Measurements from ENCODE around the gene RBPJ. TPM values are rescaled to one million over a fixed set of nuclear protein-coding genes. Genes with fewer than 3 reads are reported as not detected.
A peak's percentile ranks its signal among the peaks of the same experiment; 100 is the strongest.
"Not testable (repeated sequence)": the region's sequence is repeated elsewhere in the genome, so short reads cannot be mapped to it uniquely, and the experiment has no call there.

Gene RBPJ
- polyA plus RNA-seq, 1 donor from 2014 or later: 89.8 TPM

DNA sequence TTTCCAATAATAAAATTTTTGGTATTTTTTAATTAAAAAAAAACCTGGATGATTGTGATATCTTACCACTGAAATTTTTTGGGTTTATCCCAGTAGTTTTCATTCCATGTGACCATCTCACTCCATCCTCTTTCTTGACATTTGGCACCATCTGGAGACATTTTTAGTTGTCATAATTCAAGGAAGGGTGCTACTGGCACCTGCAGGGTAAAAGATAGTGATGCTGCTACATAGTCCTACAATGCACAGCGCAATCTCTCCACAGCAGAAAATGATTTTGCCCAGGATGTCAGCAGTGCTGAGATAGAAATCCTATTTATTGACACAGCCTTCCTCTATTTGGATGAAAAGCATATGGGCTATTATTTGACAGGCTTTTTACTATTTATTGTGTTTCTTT, 79.3 kb downstream of the RBPJ start:
- Histone ChIP-seq H3K4me2 (ENCODE audit: low read length) (no peak overlapping the region), H3K79me2 (replicated peaks; ENCODE audit: insufficient read depth, low read length) (peaks cover 7% of the 10 kb centered on the region), H3K36me3 (ENCODE audit: insufficient read depth, low read length) (no peaks in the 10 kb centered on the region)

GRCh38 chr4:26402017-26402416, 81.2 kb downstream of the RBPJ start:
- not testable (repeated sequence) for H3K27me3 ChIP-seq (ENCODE audit: insufficient read depth, low read depth, low read length); H3K4me2 ChIP-seq (ENCODE audit: low read length); H3K79me2 ChIP-seq (replicated peaks; ENCODE audit: insufficient read depth, low read length); H3K9me2 ChIP-seq (ENCODE audit: insufficient read depth, low read length); H4K20me1 ChIP-seq (ENCODE audit: insufficient read depth); H3F3A ChIP-seq (ENCODE audit: insufficient read depth, low read length, poor library complexity, severe bottlenecking); H3K27ac ChIP-seq (ENCODE audit: low read length); H2AFZ ChIP-seq (ENCODE audit: low read depth, low read length); H3K9me3 ChIP-seq (ENCODE audit: low read length); H3K36me3 ChIP-seq (ENCODE audit: insufficient read depth, low read length); H3K4me3 ChIP-seq (ENCODE audit: low read length); H3K9ac ChIP-seq (ENCODE audit: low read length)

More for the DNA sequence above, 79.3 kb downstream of the RBPJ start:
- H3K9ac ChIP-seq (ENCODE audit: low read length): peak overlapping the region; percentile 2
- H3F3A ChIP-seq (ENCODE audit: insufficient read depth, low read length, poor library complexity, severe bottlenecking): no peaks in the 10 kb centered on the region
- no peak overlapping the region for H2AFZ ChIP-seq (ENCODE audit: low read depth, low read length)
- no peaks in the 10 kb centered on the region for H4K20me1 ChIP-seq (ENCODE audit: insufficient read depth)
- TF ChIP-seq SMC3 (conservative IDR thresholded peaks at IDR 0.05; ENCODE audit: poor library complexity): peak; percentile 64
- peak; percentile 64 for TF ChIP-seq RAD21 (conservative IDR thresholded peaks at IDR 0.05)
- TF ChIP-seq EZH2 (IDR thresholded peaks at IDR 0.05; ENCODE audit: borderline replicate concordance, insufficient read depth, low read length, poor library complexity, severe bottlenecking): no peak
- TF ChIP-seq, protein P1, sequence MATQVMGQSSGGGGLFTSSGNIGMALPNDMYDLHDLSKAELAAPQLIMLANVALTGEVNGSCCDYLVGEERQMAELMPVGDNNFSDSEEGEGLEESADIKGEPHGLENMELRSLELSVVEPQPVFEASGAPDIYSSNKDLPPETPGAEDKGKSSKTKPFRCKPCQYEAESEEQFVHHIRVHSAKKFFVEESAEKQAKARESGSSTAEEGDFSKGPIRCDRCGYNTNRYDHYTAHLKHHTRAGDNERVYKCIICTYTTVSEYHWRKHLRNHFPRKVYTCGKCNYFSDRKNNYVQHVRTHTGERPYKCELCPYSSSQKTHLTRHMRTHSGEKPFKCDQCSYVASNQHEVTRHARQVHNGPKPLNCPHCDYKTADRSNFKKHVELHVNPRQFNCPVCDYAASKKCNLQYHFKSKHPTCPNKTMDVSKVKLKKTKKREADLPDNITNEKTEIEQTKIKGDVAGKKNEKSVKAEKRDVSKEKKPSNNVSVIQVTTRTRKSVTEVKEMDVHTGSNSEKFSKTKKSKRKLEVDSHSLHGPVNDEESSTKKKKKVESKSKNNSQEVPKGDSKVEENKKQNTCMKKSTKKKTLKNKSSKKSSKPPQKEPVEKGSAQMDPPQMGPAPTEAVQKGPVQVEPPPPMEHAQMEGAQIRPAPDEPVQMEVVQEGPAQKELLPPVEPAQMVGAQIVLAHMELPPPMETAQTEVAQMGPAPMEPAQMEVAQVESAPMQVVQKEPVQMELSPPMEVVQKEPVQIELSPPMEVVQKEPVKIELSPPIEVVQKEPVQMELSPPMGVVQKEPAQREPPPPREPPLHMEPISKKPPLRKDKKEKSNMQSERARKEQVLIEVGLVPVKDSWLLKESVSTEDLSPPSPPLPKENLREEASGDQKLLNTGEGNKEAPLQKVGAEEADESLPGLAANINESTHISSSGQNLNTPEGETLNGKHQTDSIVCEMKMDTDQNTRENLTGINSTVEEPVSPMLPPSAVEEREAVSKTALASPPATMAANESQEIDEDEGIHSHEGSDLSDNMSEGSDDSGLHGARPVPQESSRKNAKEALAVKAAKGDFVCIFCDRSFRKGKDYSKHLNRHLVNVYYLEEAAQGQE (IDR thresholded peaks at IDR 0.05; ENCODE audit: borderline replicate concordance): no peak
- no peak for TF ChIP-seq MXI1 (conservative IDR thresholded peaks at IDR 0.05; ENCODE audit: poor library complexity, severe bottlenecking)
- TF ChIP-seq TAF1 (IDR thresholded peaks at IDR 0.05; ENCODE audit: low read depth): no peak
- no peak for TF ChIP-seq EP300 (conservative IDR thresholded peaks at IDR 0.05; ENCODE audit: poor library complexity, severe bottlenecking)
- peak; percentile 57 for TF ChIP-seq CTCF (IDR thresholded peaks at IDR 0.05; ENCODE audit: poor library complexity, severe bottlenecking)
- no peak for TF ChIP-seq POLR2AphosphoS5 (IDR thresholded peaks at IDR 0.05)
- H3K9me3 ChIP-seq (ENCODE audit: low read length): no peaks in the 10 kb centered on the region
- H3K4me3 ChIP-seq (ENCODE audit: low read length): no peak overlapping the region
- no peak overlapping the region for H3K27ac ChIP-seq (ENCODE audit: low read length)
- H3K9me2 ChIP-seq (ENCODE audit: insufficient read depth, low read length): no peaks in the 10 kb centered on the region
- H3K27me3 ChIP-seq (ENCODE audit: insufficient read depth, low read depth, low read length): no peaks in the 10 kb centered on the region

DNA sequence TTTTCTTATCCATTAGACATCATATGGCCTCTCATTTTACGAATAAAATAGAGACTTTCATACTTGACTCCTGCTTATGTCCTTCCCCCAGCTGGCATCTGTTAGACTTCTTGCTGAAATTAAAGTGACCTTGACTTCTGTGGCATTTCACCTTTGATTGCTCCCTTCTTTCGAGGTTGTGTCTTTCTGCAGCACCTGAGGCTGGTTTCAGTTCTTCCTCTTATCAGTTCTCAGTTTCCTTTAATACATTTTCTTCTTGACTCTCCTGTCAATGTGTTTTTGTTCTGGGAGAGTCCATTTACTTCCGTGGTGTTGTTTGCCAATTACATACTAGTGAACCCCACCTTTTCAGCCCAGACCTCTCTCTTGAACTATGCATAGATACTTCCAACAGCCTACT, 81.6 kb downstream of the RBPJ start:
- no peak overlapping the region for H3K27ac ChIP-seq (ENCODE audit: low read length)

More for the DNA sequence above, 81.6 kb downstream of the RBPJ start:
- peaks cover 8% of the 10 kb centered on the region for H3K79me2 ChIP-seq (replicated peaks; ENCODE audit: insufficient read depth, low read length)
- no peak overlapping the region for H3K9ac ChIP-seq (ENCODE audit: low read length)
- no peaks in the 10 kb centered on the region for H3K27me3 ChIP-seq (ENCODE audit: insufficient read depth, low read depth, low read length)
- TF ChIP-seq POLR2AphosphoS5 (IDR thresholded peaks at IDR 0.05) (no peak), EP300 (conservative IDR thresholded peaks at IDR 0.05; ENCODE audit: poor library complexity, severe bottlenecking) (no peak), SMC3 (conservative IDR thresholded peaks at IDR 0.05; ENCODE audit: poor library complexity) (no peak), RAD21 (conservative IDR thresholded peaks at IDR 0.05) (no peak), TAF1 (IDR thresholded peaks at IDR 0.05; ENCODE audit: low read depth) (no peak), EZH2 (IDR thresholded peaks at IDR 0.05; ENCODE audit: borderline replicate concordance, insufficient read depth, low read length, poor library complexity, severe bottlenecking) (no peak), MXI1 (conservative IDR thresholded peaks at IDR 0.05; ENCODE audit: poor library complexity, severe bottlenecking) (no peak)
- TF ChIP-seq, protein P1 (IDR thresholded peaks at IDR 0.05; ENCODE audit: borderline replicate concordance): no peak
- H3K4me3 ChIP-seq (ENCODE audit: low read length): no peak overlapping the region
- H3K9me3 ChIP-seq (ENCODE audit: low read length): no peaks in the 10 kb centered on the region
- no peaks in the 10 kb centered on the region for H3K36me3 ChIP-seq (ENCODE audit: insufficient read depth, low read length)
- no peaks in the 10 kb centered on the region for H4K20me1 ChIP-seq (ENCODE audit: insufficient read depth)
- no peaks in the 10 kb centered on the region for H3F3A ChIP-seq (ENCODE audit: insufficient read depth, low read length, poor library complexity, severe bottlenecking)
- H3K9me2 ChIP-seq (ENCODE audit: insufficient read depth, low read length): no peaks in the 10 kb centered on the region
- H2AFZ ChIP-seq (ENCODE audit: low read depth, low read length): no peak overlapping the region
- H3K4me2 ChIP-seq (ENCODE audit: low read length): no peak overlapping the region

Data from neural cell (in vitro differentiated cells).